D721Med (cell line): Measurements from ENCODE around the gene MAPK6.
"Not testable (repeated sequence)": the region's sequence is repeated elsewhere in the genome, so short reads cannot be mapped to it uniquely, and the experiment has no call there.

Experiments
- DNase-seq: peaks from one replicate; pipeline ENCODE4 v3.0.0; 2011; ENCODE audit warnings: low spot score; ENCODE audit not compliant: insufficient read length
- FAIRE-seq: peaks from 2 replicates; lab custom pipeline; 2011; peaks lifted over from hg19 to GRCh38; lab: Jason Lieb, UNC
- TF ChIP-seq, protein P1 (sequence below): IDR thresholded peaks from 2 replicates; pipeline ENCODE4 v1.5.1; 2012; ENCODE audit warnings: mild to moderate bottlenecking, control low read depth; ENCODE audit not compliant: insufficient read depth; ENCODE audit errors: missing control alignments

The MAPK6 gene

DNA sequence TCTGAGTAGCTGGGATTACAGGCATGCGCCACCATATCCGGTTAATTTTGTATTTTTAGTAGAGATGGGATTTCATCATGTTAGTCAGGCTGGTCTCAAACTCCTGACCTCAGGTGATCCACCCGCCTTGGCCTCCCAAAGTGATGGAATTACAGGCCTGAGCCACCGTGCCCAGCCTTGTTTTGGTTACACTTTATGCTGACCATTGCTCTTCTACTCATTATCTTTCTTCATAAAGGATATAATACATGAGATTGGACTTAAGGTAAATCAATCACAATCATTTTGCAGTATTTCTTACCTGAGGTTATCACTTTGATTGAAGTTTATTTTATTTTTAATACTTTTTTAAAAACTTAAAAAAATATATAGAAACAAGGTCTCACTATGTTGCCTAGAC lies 45.2 kb upstream of the MAPK6 start:
- no peak for FAIRE-seq
- no peak for DNase-seq
- TF ChIP-seq, protein P1, sequence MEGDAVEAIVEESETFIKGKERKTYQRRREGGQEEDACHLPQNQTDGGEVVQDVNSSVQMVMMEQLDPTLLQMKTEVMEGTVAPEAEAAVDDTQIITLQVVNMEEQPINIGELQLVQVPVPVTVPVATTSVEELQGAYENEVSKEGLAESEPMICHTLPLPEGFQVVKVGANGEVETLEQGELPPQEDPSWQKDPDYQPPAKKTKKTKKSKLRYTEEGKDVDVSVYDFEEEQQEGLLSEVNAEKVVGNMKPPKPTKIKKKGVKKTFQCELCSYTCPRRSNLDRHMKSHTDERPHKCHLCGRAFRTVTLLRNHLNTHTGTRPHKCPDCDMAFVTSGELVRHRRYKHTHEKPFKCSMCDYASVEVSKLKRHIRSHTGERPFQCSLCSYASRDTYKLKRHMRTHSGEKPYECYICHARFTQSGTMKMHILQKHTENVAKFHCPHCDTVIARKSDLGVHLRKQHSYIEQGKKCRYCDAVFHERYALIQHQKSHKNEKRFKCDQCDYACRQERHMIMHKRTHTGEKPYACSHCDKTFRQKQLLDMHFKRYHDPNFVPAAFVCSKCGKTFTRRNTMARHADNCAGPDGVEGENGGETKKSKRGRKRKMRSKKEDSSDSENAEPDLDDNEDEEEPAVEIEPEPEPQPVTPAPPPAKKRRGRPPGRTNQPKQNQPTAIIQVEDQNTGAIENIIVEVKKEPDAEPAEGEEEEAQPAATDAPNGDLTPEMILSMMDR: no peak

DNA sequence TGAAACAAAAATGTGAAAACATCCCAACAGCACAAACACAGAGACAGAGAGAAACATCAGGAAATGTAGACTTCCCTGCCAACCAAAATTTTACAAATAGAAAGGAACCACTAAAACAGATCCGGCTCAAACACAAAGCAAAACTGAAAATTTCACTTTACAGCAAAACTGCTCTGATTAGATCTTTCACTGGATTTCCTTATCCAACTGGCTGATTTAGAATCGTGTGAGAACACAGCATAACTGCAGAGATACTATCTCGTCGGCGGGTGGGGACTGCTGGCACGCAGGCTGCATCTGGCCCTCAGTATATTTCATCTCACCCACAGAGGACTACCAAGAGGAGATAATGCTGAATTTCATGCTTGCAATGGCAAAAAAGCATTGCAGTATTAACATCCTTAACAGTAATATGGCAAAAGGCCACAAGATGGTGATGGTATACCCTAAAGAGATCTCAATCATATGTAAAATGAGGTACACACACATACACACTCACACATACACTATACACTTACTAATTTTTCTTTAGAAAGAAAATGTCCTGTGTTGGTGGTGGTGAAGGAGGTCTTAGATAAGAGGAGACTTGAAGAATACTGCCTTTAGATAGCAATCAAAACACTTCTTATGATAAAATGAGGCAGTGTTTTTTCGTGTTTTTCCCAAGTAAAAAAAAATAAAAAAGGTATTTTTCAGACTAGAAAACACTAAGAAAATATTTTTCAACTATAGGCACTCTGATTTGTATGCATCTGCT lies 36.8 kb upstream of the MAPK6 start:
- TF ChIP-seq, protein P1: peak; percentile 78
- FAIRE-seq (no peak), DNase-seq (peak; percentile 46)

DNA sequence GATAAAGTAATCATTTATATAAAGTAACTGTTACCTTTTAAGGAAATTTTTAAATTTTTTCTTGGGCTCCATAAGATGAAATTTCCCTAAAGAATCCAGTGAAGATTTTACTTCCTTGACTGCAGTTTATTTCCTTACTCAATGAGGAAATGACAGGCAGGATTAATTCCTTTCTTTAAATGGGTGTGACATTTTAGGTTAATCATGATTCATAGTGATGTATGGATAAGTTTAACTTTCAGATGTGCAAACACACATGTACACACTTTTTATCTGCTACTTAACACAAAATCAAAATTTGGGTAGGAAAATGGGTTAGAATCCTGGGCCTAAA lies 36.3 kb upstream of the MAPK6 start:
- TF ChIP-seq, protein P1: no peak
- FAIRE-seq (no peak), DNase-seq (no peak)

DNA sequence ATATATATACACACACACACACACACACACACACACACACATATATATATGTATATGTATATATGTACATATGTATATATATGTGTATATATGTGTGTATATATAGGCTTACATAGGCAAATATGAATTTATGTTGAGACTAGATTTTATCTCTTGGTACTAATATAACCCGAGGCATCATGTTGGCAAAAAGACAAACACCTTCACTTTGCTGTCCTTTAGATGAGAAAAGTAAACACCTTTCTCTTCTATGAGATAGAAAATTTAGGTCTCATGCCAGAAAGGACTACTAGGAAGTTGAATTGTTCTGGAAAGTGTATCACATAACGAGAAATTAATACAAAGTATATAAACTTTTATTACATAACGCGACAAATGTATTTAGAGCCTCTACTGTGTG lies 27.9 kb upstream of the MAPK6 start:
- FAIRE-seq: no peak

DNA sequence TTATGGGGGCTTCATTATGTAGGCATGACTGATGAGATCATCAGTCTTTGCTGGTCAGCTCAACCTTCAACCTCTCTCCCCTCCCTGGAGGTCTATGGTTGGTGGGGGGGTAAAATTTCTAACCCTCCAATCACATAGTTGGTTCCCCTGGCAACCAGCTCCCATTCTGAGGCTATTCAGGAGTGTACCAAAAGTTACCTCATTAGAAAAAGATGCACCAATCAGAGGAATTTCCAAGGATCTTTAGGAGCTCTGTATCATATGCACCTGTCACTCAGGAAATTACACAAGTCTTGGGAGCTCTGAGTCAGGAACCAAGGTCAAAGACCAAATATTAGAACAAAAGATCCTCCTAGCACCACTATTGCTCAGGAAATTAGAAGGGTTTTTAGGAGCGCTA lies 26.1 kb upstream of the MAPK6 start:
- no peak for DNase-seq
- FAIRE-seq: no peak
- TF ChIP-seq, protein P1: no peak

More for the DNA sequence above, 27.9 kb upstream of the MAPK6 start:
- TF ChIP-seq, protein P1: no peak
- no peak for DNase-seq

DNA sequence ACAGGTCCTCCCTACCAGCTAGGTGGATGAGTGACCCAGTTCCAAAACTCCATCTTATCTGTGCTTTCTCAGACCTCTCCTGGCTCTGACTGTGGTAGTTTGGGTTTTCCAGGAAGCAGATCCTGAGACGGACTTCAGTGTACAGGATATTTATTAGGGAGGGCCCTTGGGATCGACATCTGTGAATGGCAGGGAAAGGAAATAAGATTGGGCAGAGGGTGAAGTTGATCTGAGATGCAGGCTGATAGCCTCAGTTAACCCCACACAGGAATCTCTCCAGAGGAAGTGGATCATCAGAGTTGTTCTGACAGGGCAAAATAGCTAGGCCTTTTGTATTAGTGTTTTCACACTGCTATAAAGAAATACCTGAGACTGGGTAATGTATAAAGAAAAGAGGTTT lies 16.7 kb upstream of the MAPK6 start:
- TF ChIP-seq, protein P1: no peak
- no peak for DNase-seq
- FAIRE-seq: no peak

DNA sequence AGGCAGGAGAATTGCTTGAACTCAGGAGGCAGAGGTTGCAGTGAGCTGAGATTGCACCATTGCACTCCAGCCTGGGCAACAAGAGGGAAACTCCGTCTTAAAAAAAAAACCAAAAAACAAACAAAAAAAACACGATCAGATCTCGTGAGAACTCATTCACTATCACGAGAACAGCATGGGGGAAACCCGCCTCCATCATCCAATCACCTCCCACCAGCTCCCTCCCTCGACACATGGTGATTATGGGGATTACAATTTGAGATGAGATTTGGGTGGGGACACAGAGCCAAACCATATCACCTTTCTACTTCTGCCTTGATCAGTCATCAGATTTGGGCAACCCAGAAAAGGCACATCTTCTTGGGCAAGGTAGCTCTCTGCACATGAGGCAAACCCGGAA lies 15.9 kb upstream of the MAPK6 start:
- DNase-seq, FAIRE-seq: not testable (repeated sequence)

DNA sequence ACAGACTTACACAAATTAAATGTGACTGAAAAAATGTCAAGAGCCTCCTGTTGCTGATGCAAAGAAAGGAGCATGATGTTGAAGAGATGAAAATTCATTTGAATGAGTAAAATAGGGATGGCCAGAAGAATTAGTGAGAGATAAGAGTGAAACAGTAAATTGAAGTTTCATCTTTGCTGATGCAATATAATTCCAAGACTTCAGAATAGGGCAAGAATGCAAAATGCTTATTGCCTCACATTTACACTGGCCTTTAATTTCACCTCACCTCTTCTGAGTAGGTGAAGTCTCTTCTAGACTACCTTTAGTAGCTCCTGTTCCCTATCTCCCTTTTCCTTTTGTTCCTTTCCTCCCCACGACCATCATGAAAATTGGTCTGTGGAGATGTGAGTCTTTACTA lies 15.3 kb upstream of the MAPK6 start:
- DNase-seq (no peak), FAIRE-seq (no peak)
- TF ChIP-seq, protein P1: no peak
